PC-9 (cell line): Measurements from ENCODE around the gene NBEAL1.

Source experiments
- EZH2 ChIP-seq: fragments of 200-600 bp; sonication (generic); IDR thresholded peaks from 2 replicates; pipeline ENCODE4 v1.8.0; 2017; ENCODE audit warnings: antibody characterized with exemption, low read depth
- TF ChIP-seq, protein P1 (sequence below): fragments of 200-600 bp; sonication (generic); conservative IDR thresholded peaks from 2 replicates; pipeline ENCODE4 v1.6.1; 2017; ENCODE audit warnings: mixed run types, antibody characterized with exemption, mild to moderate bottlenecking, moderate library complexity

- TF ChIP-seq, protein P1, sequence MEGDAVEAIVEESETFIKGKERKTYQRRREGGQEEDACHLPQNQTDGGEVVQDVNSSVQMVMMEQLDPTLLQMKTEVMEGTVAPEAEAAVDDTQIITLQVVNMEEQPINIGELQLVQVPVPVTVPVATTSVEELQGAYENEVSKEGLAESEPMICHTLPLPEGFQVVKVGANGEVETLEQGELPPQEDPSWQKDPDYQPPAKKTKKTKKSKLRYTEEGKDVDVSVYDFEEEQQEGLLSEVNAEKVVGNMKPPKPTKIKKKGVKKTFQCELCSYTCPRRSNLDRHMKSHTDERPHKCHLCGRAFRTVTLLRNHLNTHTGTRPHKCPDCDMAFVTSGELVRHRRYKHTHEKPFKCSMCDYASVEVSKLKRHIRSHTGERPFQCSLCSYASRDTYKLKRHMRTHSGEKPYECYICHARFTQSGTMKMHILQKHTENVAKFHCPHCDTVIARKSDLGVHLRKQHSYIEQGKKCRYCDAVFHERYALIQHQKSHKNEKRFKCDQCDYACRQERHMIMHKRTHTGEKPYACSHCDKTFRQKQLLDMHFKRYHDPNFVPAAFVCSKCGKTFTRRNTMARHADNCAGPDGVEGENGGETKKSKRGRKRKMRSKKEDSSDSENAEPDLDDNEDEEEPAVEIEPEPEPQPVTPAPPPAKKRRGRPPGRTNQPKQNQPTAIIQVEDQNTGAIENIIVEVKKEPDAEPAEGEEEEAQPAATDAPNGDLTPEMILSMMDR = no peak
- TF ChIP-seq EZH2 = no peak
Observed at GRCh38 chr2:203252818-203253217, 238.1 kb downstream of the NBEAL1 start.
